HG03442 (cell line): ENCODE measurements around the gene NPHP4.

Experiments used
- ATAC-seq: cut with Tn5 transposase; IDR thresholded peaks from one replicate; pipeline ENCODE4 v1.9.1; 2021; ENCODE audit warnings: mild to moderate bottlenecking, moderate library complexity; ENCODE audit not compliant: unreplicated experiment

Gene NPHP4

DNA sequence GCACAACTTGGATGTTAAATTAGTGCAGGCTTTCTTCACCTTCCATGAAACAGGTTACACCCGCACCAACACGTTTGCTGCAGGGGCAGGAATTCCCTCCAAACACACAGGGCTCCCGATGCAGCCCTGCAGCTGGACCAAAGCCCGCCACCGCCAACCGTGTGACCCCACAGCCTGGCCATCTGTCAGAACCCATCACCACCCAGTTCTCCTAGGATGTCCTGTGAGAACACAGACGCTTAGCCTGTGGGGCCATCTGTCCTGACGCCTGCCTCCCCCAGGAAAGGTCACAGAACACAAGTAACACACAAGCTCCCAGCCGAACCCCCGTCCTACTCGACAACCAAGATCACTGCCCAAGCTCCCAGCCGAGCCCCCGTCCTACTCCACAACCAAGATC lies 108.1 kb downstream of the NPHP4 start:
- no peak for ATAC-seq

DNA sequence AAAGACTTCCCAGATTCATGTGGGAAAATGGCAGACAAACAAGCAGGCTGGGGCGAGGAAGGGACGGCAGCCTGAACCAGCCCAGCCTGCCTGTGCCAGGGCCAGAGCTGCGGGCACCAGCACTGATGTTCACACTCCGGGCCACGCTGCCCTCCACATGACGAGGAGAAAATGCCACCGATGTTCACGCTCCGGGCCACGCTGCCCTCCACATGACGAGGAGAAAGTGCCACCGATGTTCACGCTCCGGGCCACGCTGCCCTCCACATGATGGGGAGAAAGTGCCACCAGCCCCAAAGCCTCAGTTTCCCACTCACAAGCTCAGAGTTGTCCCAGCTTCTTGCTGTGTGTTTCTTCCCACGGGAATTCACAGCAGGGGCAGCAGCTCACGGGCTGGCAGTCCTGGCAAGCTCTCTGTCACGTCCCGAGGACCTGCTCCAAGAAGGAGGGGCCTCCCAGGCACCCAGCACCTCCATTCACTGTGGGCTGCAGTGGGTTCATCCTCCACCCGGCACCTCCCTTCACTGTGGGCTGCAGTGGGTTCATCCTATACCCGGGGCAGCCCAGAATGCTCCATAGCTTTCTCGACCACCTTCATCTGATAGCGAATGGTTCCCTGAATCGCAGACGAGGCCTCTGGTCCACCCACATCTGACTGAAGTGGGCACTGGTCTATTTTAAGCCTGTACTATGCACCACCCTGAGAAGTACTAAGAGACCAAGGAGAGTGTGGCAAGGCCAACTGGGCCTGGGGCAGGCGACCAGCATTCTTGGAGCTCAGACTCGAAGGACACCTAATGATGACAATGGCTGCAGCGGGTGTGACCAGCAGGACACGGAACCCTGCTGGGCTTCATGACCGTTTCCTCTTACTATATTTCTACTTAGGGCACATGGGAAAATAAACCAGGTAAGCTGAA lies 108.8 kb downstream of the NPHP4 start:
- ATAC-seq, result no peak

DNA sequence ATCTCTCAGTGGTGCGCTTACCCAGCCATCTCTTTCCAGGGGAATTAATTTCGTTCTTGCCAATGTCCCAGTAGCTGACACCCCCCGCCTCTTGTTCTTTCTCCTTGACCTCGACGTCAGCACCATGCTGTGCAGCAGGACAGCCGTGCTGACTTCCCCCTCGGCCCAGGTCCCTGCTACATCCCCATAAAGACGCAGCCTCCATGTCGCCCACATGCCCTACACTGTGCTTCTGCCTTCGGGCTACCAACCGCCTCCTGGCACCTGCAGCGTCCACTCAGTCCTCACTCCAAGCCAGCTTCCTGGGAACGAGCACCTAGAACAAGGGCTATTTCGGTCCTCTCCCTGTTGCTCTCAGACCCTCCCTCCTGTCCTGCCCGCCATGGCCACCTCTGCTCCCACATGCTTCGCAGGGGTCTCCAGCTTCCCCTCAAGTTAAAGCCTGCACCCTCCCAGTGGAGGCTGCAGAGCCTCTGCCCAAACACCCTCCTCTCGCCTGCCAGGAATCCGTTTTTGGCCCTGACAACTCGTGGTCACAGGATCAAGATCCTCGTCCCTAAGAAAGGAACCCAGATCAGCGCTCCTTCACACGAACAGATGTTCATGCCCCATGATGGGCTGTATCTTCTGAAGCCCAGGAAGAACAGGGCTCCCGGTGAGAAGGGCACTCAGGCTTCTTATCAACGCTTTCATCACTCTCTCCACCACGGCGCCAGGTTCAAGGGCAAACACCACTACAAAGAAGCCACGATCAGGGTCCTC lies 109.7 kb downstream of the NPHP4 start:
- no peak for ATAC-seq

DNA sequence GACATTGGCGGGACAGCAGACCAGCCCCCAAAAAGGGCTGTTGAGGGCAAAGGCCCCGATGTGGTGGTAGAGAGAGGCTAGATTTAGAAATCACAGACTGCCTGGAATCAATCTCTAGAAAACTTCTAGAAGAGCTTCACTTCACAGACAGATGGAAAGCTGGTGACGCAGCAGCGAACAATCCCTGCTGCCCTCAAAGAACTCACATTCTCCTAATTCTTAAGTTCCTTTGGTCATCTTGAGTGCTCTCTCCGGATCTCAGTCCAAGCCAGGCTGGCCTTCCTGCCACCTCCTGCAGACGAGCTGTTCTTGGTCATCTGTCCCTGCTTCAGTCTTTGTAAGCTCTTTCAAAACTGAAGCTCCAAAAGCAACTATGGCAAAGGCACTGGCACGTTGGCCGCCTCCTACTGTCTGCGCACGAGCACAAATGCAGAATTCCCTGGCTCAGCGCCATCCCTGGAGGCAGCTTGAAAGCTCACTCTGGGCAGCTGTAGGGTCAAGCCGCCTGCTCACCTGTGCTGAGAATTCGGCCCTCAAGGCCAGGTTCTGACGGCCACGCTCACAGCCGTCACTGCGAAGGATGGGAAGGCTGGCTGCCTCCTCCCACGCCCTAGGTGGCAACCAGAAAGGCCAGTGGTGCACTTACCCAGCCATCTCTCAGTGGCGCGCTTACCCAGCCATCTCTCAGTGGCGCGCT lies 110.6 kb downstream of the NPHP4 start:
- no peak for ATAC-seq

DNA sequence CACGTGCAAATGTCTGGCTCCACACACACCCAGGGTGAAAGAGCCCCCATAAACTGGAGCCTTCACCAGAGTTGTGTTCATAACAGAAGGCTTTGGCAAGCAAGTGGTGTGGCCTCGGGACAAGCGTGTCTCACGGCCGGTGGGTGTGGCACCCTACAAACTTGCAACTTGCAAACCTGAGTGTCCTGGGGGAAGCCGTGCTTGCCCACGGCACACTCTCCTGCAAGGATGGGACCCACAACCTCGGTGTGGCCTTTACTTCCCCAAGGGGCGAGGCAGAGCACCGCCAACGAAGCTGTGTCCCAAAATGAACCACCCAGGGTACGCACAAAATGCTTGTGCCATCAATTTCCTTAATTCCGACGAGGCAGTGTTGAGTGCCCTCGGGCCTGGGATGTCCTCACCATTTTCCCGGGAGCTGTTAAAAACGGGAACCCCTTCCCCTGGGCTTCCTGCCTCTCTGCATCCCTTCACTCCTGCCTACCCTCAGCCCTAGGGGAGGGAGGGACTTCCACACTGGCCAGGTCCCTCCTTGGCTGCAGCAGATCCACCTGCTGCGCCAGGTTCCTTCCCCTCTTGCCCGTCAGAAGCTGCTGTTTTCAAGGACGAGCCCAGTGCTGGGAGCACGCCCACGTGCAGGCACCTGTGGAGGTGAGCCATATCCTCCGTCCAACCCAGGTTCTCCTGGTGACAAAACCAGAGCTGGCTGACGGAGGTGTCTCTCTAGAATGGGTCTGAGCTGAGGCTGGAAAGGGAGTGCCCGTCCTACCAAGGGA lies 111.4 kb downstream of the NPHP4 start:
- no peak for ATAC-seq

DNA sequence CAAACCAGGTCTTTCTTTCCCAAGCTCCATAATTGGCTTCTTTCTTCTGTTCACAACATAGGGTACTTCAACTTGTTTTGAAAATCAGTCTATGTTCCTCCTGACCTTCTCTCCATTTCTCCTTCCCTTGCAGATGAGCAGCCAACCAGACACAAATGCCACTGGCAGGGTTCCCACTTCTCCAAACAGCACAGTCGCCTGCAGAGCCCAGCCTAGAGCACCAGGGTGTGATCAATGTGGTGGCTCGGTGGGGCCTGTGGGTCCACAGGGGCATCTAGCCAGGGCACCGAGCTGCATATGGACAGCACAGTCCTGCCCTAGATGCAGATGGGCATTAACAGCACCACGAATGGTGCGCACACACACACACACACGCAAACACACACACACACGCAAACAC lies 112.8 kb downstream of the NPHP4 start:
- no peak for ATAC-seq

DNA sequence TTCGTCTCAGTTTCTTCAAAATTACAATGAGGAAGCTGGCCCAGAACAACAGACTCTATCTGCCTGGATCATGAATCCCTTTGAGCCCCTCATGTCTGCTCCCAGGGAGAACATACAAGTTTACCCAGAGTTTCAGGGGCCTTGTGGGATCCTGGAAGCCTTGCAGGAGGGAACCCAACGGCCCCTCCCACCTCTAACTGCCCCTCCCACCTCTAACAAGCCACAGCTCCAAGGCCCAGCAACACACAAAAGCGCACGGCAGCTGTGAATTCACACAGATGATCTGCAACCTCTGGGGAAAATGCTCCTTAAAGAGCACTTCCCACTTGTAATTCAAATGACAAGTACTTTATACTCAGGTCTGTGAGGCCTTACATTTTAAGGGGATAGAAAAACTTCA lies 113.3 kb downstream of the NPHP4 start:
- ATAC-seq, result no peak

DNA sequence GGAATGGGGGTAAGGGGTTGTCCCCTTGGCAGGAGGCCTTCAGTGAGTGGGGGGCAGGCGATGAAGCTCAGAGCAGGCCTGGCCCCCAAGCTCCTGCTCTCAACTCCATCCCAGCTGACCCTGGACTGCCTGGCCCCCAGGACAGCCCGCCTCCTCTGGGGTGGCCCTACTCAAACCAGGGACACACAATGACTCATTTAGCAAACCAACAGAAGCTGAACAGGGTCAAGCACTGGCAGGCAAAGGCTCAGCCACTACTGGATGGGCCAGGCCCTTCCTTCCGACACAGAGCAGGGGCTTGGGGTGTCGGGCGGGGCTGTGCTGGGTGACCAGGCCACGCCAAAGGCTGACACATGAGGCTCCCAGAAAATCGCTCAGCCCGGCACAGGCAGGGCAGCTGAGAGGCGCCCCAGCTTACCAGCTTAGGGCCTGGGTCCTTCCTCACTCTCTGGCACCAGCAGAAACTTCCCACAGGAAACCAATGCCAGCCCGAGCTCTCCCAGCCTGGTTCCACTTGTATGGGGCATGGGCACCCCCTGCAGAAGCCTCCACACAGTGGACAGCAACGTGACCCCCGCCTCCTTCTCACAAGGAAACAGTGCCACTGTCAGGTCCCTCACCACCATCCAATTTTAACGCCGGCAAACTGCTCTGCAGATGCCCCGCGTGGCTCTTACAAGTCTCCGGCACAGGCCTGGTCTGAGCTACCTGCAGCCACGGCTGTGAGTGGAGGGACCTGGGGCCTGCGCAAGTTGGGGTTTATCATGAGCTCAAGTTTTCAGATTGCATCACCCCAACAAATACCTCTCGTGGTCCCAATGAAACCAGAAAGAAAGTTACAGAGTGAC lies 114.3 kb downstream of the NPHP4 start:
- ATAC-seq, result no peak

DNA sequence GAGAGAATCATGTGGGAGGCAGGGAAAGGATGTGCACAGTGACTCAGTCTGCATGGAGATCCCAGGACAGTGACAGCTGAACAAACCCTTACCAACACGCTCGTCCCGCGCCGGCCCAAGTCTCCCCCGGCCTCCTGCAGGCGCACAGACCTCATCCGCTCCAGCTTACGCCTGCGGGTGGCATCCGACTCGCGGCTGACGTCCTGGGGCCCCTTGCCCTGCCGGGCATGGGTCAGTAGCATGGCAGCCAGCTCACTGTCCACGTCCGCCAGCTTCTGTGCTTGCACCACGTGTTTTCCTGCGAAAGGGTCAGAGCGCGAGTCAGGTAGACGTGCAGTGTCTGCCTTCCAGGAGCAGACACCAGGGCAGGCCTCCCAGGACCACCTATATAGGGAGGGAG lies 115.2 kb downstream of the NPHP4 start:
- ATAC-seq, result no peak

DNA sequence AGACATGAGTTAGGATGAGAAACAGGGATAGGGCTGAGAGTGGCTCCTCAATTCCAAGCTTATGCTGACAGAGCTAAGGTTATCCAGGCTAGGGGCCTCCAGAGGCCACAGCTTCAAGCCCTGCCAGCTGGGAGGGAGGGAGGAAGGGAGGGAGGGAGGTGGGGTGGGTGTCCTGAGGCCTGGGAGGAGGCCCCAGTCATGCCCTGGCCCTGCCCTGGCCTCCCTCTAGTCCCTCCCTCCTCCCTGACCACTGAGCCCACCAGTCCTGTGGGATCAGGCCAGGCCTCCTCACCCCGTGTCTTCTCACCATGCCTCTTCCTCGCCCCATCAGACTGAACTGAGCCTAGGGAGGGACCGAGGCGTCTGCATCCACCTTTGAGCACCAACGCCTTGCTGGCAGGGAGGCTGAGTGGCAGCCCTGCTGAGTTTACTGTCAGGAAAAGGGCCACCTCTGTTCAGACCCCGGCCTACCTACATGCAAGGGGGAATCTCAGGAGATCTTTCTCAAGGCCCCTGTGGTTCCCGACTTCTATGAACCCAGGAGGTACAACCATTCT lies 116.1 kb downstream of the NPHP4 start:
- ATAC-seq, result no peak

DNA sequence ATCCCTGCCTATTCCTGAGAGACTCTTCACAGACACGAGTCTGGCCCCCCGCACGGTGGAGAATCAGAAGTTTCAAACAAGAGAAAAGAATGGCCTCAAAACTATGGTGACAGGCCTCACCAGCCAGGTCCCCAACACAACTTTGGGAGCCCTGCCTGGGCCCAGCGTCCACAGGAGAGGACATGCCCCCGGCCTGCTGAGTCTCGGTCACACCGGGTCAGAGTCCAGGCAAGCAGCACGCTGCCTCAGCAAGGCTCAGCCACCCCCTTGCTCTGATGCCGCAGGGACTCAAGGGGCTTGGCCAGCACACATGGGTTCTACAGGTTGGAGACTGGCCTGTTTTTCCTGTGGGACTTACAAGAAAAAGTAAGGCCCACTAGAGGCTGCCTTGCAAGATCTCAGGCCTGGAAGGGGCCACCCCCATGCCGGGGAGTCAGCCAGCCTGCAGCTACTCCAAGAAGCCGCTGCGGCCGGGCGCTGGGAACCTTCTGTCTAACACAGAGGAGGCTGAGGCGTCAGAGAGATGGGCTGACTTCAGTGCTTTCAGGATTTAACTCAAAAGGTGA lies 116.8 kb downstream of the NPHP4 start:
- no peak for ATAC-seq

DNA sequence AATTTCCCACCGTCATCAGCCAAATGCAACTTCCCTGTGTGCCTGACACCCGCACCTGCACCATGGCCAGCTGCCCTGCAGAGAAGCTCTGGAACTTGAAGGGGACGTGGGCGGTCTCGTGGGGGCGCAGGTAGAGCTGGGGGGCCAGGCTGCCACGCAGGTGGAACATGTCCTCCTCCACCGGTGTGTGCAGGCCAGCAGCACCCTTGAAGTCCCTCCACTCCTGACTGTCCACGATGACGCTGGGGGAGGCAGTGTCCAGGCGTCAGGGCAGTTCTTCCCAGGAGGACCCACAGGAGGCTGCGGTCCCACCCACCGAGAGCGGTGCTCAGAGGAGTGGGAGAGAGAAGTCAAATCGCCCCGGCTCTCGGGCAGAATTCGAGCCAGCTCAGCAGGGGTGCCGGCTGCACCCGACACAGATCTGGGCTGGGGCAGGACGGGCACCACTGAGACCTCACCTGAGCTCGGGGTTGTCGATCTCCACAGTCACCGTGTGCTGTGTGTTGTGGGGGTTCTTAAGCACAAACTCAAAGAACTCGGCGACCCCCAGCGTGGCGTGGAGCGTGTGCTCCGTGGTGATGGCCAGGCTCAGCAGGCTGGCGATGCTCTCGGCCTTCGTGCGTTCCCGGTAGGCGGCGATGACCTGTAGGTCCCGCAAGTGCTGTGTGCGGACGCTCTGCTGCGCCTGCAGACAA lies 117.7 kb downstream of the NPHP4 start:
- no peak for ATAC-seq

DNA sequence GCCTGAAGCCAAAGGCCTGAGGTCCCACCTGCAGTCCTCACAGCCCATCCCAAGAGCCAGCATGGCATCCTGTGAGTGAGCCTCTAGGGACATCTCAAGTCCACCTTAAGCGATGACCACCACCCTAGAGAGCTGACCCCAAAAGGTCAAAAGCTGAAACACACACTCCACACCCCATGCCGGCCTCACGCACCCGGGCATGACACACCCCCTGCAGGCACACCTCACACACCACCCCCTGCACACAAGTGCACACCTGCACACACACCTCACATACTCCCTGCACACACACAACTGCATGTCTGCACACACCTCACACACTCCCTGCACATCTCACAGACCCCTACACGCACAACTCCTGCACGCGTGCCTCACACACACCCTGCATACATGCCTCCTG lies 118.7 kb downstream of the NPHP4 start:
- ATAC-seq, result no peak

DNA sequence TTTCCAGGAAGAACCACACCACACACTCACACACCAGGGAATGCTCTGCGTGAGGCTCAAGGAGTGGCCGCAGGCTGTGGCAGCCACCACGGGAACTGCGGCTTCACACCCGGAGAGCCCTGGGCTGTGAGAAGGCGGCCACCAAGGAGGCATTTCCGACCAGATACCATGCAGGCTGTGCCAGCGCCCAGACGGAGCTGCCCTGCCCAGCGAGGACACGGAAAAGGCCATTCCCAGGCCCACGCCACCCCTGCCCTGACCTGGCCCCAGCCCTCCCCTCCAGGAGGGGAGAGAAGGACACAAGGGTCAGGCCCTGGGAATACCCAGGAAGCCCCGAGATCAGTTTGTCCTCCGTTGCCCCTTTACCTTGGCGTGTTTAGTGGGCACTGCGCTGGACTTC lies 119.3 kb downstream of the NPHP4 start:
- no peak for ATAC-seq

DNA sequence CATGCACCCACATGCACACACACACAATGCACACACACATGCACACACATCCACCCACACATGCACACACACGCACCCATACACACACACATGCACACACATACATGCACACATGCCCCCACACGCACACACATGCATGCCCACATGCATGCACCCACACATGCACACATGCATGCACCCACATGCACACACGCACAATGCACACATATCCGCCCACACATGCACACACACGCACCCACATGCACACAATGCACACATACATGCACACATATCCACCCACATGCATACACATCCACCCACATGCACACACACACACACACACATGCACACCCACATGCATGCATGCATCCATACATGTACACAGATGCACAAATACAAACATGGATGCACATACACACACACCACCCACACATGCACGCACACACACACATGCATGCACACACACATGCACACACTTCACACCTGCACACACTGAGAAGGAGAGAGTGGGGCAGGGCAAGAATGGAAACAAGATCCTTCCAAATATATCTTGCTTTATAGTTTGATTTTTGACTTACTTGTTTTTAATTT lies 123.2 kb downstream of the NPHP4 start:
- no peak for ATAC-seq

DNA sequence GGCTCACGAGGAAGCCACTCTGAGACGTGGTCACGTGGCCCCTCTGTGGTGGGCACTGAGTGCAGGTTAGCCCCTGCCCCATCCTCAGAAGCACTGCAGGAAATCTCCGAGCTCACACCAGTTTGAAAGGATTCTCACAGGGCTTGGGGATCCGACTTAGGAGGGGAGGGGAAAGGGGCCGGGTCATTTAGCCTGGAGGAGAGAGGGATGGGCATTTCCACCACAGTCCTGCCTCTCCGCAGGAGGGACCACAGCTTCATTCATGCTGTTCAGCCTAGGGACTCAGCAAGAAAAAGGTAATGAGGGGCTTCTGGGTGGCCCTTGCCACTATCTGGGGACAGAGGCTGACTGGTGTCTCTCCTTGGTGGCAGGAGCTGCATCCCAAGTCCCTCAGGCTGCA lies 126.5 kb downstream of the NPHP4 start:
- no peak for ATAC-seq

DNA sequence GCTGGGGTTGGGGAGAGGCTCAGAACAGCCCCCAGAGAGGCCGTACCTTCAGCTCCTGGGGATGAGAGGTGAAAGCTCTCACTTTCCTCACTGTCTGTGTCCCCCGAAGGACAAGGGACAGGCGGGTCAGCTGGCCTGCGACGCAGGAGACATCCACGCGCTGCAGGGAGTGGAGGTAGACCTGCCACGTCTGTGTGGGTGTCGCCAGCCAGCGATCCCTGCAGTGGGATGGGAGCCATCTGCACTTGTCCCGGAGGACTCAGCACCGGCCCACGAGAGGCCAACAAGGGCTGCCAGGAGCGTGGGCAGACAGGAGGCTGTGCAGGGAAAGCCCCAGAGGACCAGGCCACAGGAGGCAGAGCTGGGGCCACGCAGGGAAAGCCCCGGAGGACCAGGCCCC lies 127.2 kb downstream of the NPHP4 start:
- ATAC-seq, result no peak

DNA sequence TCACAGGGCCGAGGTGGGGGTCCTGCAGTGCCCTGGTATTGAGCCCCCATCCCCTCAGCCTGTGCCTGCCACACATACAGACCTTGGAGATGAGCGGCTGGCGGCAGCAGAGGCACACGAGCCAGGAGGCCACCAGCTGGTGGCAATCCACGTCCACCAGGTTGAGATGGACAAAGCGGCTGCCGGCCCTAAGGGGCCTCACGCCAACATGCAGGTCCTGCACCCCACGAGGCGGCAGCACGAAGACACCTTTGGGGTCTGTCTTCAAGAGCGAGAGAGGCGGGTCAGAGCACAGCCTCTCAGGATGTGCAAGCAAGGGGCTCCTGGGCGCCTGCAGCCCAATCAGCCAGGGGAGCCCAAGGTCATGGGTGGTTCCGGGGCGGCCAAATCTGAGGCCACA lies 128.0 kb downstream of the NPHP4 start:
- no peak for ATAC-seq
